GM12874 (cell line): ENCODE measurements around the gene NES.

Source experiments
- TF ChIP-seq, protein P1 (sequence below): IDR thresholded peaks from 2 replicates; pipeline ENCODE4 v1.5.1; 2011; ENCODE audit warnings: low read depth, mild to moderate bottlenecking, control low read depth, low read length, moderate library complexity; ENCODE audit not compliant: insufficient read depth

Gene NES

GRCh38 chr1:156692441-156692924 lies 15.3 kb upstream of the NES start:
- TF ChIP-seq, protein P1, sequence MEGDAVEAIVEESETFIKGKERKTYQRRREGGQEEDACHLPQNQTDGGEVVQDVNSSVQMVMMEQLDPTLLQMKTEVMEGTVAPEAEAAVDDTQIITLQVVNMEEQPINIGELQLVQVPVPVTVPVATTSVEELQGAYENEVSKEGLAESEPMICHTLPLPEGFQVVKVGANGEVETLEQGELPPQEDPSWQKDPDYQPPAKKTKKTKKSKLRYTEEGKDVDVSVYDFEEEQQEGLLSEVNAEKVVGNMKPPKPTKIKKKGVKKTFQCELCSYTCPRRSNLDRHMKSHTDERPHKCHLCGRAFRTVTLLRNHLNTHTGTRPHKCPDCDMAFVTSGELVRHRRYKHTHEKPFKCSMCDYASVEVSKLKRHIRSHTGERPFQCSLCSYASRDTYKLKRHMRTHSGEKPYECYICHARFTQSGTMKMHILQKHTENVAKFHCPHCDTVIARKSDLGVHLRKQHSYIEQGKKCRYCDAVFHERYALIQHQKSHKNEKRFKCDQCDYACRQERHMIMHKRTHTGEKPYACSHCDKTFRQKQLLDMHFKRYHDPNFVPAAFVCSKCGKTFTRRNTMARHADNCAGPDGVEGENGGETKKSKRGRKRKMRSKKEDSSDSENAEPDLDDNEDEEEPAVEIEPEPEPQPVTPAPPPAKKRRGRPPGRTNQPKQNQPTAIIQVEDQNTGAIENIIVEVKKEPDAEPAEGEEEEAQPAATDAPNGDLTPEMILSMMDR = no peak

GRCh38 chr1:156691665-156692440 lies 14.6 kb upstream of the NES start:
- TF ChIP-seq, protein P1 = no peak

DNA sequence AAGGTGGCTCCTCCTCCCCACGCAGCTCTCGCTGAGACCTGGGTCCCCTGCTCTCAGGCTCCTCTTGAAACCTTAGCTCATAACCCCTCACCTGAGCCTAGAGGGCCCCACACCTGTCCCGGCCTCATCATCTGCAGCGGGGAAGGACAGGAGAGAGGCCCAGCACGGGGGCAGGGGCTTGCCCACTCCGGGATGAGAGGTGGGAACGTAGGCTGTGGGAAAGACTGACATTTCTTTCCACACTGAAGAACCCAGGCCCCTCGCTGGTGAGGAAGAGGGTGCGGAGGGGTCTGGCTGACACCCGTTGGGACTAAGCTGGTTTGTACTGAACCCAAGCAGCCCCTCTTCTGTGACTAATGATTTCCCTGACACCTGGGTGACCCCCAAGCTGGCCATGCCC lies 14.0 kb upstream of the NES start:
- TF ChIP-seq, protein P1 = no peak

GRCh38 chr1:156690675-156691036 lies 13.4 kb upstream of the NES start:
- TF ChIP-seq, protein P1 = no peak

DNA sequence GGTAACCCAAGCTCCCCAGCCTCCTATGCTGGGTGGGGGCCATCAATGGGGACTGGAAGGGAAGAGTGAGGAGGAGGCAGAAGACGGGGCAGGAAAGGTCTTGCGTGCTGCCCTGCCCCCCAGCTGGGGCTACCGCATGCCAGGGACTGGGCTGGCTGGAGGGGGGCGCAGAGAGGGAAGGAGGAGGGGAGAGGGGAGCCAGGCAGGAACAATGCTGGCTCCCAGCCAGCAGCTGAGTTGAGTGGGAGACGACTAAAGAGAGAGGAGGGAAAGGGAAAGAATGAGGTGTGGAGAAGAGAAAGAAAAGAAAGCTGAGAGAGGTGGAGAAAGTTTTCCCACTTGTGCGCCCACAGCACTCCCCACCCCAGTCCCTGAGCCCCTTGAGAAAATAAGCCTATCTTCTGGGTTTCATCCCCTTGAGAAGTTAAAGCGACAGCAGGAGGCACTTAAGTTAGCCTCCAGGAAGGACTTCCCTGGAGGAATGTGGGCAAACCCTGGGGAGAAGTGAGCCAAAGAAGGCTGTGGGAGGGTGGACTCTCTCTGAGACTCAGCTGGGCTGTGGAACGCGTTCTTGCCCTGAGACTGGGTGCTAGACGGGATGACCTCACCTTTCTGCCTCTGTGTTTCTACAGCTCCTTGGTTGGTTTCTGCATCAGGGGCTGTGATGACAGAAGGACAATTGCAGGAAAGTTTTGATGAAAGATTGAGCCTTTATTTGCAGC lies 12.9 kb upstream of the NES start:
- TF ChIP-seq, protein P1 = no peak

- TF ChIP-seq, protein P1 = peak; percentile 92
Measured at GRCh38 chr1:156689035-156689952, 12.1 kb upstream of the NES start.
